ENCODE results near the gene KIF5B. TPM values are rescaled to one million over a fixed set of nuclear protein-coding genes. Genes with fewer than 3 reads are reported as not detected.
A peak's percentile ranks its signal among the peaks of the same experiment; 100 is the strongest.
"Not testable (repeated sequence)": the region's sequence is repeated elsewhere in the genome, so short reads cannot be mapped to it uniquely, and the experiment has no call there.

Gene KIF5B
- total and polyA plus RNA-seq, 2 experiments from 2014 or later, result 49.4 to 90.3 TPM

DNA sequence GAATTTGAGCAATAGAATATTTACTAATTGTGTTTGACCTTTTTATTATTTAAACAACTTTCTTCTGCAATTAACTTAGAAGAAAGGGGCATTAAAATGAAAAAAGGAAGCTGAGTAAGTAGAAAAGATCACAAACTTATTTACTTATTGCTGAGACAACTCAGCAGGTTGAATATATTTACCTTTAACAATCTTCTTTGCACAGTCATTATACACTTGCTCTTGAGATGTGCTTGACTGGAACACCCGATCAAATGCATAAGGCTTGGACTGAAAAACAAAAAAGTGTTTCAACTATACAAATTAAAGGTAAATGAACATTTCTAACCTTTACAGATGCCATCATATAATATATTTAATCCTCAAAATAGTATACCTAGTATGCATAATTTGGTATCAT is 7.9 kb downstream of the KIF5B start:
- DNase-seq (ENCODE audit: low read depth in 1 of 2, low spot score in 1 of 2), result no peak
- Histone ChIP-seq H3K27me3 (no peaks in the 10 kb centered on the region), H3K9me3 (ENCODE audit: low read depth) (no peaks in the 10 kb centered on the region), H3K4me1 (ENCODE audit: low read depth) (peaks cover 24% of the 10 kb centered on the region), H3K27ac (peak overlapping the region; percentile 10), H3K4me3 (no peak overlapping the region), H3K36me3 (peaks cover 32% of the 10 kb centered on the region)
- TF ChIP-seq, protein P1, sequence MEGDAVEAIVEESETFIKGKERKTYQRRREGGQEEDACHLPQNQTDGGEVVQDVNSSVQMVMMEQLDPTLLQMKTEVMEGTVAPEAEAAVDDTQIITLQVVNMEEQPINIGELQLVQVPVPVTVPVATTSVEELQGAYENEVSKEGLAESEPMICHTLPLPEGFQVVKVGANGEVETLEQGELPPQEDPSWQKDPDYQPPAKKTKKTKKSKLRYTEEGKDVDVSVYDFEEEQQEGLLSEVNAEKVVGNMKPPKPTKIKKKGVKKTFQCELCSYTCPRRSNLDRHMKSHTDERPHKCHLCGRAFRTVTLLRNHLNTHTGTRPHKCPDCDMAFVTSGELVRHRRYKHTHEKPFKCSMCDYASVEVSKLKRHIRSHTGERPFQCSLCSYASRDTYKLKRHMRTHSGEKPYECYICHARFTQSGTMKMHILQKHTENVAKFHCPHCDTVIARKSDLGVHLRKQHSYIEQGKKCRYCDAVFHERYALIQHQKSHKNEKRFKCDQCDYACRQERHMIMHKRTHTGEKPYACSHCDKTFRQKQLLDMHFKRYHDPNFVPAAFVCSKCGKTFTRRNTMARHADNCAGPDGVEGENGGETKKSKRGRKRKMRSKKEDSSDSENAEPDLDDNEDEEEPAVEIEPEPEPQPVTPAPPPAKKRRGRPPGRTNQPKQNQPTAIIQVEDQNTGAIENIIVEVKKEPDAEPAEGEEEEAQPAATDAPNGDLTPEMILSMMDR (IDR thresholded peaks at IDR 0.05; ENCODE audit: low read depth, low read length), result no peak

DNA sequence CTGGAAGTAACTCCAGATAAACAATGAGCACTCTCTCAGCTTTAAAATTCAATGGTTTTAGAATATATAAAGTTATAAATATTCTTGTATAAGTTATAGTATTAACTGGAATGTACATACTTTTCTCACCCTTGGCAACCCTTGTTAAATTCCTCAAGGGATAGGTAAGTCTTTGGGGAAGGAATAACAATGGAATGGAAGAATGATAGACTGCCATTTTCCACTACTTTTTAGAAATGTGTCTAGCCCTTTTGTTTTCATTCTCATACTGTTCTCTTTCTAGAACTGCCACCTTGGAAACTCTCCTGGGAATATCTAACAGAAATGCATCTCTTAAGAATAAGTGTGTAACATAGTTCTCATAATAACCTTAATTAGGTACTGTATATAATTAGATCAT is 8.3 kb downstream of the KIF5B start:
- Histone ChIP-seq H3K27ac (peak overlapping the region; percentile 10), H3K4me3 (no peak overlapping the region), H3K9me3 (ENCODE audit: low read depth) (no peaks in the 10 kb centered on the region), H3K27me3 (no peaks in the 10 kb centered on the region), H3K4me1 (ENCODE audit: low read depth) (peaks cover 20% of the 10 kb centered on the region), H3K36me3 (peaks cover 32% of the 10 kb centered on the region)
- DNase-seq (ENCODE audit: low read depth in 1 of 2, low spot score in 1 of 2), result no peak
- TF ChIP-seq, protein P1 (IDR thresholded peaks at IDR 0.05; ENCODE audit: low read depth, low read length), result no peak

DNA sequence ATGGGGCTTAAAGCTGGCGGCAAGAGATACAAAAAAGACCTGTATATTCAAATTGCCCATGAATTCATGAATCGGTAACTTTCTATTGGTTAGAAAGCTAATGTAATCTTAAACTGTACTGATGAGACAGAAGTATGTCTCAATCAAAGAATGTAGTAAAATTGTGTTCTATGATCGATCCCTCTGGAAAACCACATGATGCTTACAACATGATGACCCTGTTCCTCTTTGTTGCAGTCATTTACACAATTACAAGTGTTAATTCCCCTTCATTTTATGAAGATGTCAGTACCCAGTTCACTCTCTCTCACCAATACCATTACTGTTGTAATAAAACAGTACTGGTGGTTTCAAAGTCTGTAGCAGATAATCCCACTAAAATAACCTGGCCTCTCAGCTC is 10.1 kb downstream of the KIF5B start:
- Histone ChIP-seq H3K27me3 (no peaks in the 10 kb centered on the region), H3K9me3 (ENCODE audit: low read depth) (no peaks in the 10 kb centered on the region), H3K36me3 (peaks cover 35% of the 10 kb centered on the region), H3K4me1 (ENCODE audit: low read depth) (peaks cover 4% of the 10 kb centered on the region), H3K27ac (no peak overlapping the region), H3K4me3 (no peak overlapping the region)
- TF ChIP-seq, protein P1 (IDR thresholded peaks at IDR 0.05; ENCODE audit: low read depth, low read length), result no peak
- DNase-seq (ENCODE audit: low read depth in 1 of 2, low spot score in 1 of 2), result no peak

DNA sequence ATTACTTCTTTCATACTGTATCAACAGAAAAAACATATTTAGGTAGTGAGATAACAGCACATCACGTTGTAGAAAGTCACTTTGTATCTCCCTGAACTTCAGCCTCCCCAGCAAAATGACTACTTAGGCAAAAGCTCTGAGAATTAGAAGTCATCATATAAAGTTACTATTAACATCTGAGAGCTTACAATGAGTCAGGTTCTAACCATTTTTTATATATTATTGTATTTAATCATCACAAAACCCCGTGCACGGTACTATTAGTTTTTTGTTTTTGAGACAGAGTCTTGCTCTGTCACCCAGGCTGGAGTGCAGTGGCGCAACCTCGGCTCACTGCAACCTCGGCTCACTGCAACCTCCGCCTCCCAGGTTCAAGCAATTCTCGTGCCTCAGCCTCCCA is 13.5 kb downstream of the KIF5B start:
- H3K27ac ChIP-seq, result peak overlapping the region; percentile 79
- not testable (repeated sequence) for H3K27me3 ChIP-seq; H3K4me3 ChIP-seq; DNase-seq (ENCODE audit: low read depth in 1 of 2, low spot score in 1 of 2); H3K9me3 ChIP-seq (ENCODE audit: low read depth)
- peaks cover 24% of the 10 kb centered on the region for H3K4me1 ChIP-seq (ENCODE audit: low read depth)
- H3K36me3 ChIP-seq, result peaks cover 43% of the 10 kb centered on the region

DNA sequence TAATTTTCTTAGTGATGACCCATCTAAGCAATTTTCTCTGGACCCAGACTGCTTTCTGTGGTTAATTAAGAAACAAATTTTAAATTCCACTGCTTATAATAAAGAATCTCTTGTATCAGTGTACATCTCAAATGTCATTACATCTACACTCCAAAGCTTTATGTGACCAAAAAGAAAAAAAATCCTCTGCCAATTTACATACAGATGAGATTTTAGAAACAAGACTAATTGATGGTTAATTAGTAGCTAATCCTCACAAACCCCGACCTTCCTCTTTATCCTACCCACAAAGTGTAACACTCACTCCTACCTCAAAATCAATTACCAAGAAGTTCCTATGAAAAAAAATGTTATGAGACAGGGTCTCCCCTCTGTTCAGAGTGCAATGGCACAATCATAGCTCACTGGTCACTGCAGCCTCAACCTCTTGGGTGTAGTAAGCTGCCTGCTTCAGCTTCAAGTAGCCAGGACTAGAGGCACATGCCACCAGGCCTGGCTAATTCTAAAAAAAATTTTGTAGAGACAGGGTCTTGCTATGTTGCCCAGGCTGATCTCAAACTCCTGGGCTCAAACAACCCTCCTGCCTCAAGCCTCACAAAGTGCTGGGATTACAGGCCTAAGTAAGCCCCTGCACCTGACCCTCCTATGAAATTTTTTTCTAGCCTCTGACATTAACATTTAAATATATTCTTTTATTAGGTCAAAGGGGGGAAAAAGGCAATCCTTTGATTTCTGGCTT is 14.8 kb downstream of the KIF5B start:
- Histone ChIP-seq H3K36me3 (peaks cover 43% of the 10 kb centered on the region), H3K4me3 (no peak overlapping the region), H3K4me1 (ENCODE audit: low read depth) (peaks cover 24% of the 10 kb centered on the region), H3K27ac (peak overlapping the region; percentile 79), H3K27me3 (no peaks in the 10 kb centered on the region), H3K9me3 (ENCODE audit: low read depth) (no peaks in the 10 kb centered on the region)
- TF ChIP-seq, protein P1 (IDR thresholded peaks at IDR 0.05; ENCODE audit: low read depth, low read length), result no peak
- no peak for DNase-seq (ENCODE audit: low read depth in 1 of 2, low spot score in 1 of 2)

DNA sequence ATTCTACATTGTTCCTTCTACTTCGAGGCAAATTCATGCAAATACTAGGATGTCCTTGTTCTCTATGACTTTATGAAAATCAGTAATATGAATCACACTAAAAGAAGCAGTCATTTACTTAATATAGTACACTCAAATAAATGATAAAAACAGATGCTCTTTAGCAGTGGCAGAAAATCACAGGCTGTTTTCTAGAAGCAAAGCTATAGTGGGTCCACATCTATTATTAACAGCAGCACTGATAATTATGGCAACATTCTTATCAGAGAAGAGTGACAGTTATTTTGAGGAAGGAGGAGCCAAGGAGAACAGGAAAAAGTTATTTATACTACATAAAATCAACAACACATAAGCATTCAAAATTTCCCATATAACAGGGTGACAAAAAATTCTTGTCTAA is 16.5 kb downstream of the KIF5B start:
- TF ChIP-seq, protein P1 (IDR thresholded peaks at IDR 0.05; ENCODE audit: low read depth, low read length), result no peak
- H3K36me3 ChIP-seq, result peaks cover 49% of the 10 kb centered on the region
- no peaks in the 10 kb centered on the region for H3K27me3 ChIP-seq
- H3K4me1 ChIP-seq (ENCODE audit: low read depth), result peaks cover 24% of the 10 kb centered on the region
- H3K27ac ChIP-seq, result peak overlapping the region; percentile 79
- peak overlapping the region; percentile 11 for H3K4me3 ChIP-seq
- H3K9me3 ChIP-seq (ENCODE audit: low read depth), result no peaks in the 10 kb centered on the region
- no peak for DNase-seq (ENCODE audit: low read depth in 1 of 2, low spot score in 1 of 2)
